NCI-H82 (cell line): ENCODE measurements around the gene STX11.
"Not testable (repeated sequence)": the region's sequence is repeated elsewhere in the genome, so short reads cannot be mapped to it uniquely, and the experiment has no call there.

Source experiments
- DNase-seq: peaks from one replicate; lab custom pipeline; 2025; lab: John Stamatoyannopoulos, UW

The STX11 gene

GRCh38 chr6:144149894-144150709 lies at the start of gene STX11:
TSS of gene STX11 (plus strand) at chr6:144150517. CDS start at chr6:144186628, 36,111 bp downstream.
- DNase-seq = peak; percentile 54

GRCh38 chr6:144103026-144103563 lies 47.2 kb upstream of the STX11 start:
- no peak for DNase-seq

GRCh38 chr6:144104488-144104887 lies 45.8 kb upstream of the STX11 start:
- no peak for DNase-seq

- peak; percentile 71 for DNase-seq
Measured at GRCh38 chr6:144104898-144105487, 45.3 kb upstream of the STX11 start.

- no peak for DNase-seq
Measured at GRCh38 chr6:144106206-144106605, 44.1 kb upstream of the STX11 start.

- no peak for DNase-seq
Measured at GRCh38 chr6:144110210-144110609, 40.1 kb upstream of the STX11 start.

- DNase-seq = no peak
Measured at GRCh38 chr6:144113366-144113765, 37.0 kb upstream of the STX11 start.

GRCh38 chr6:144115219-144115618 lies 35.1 kb upstream of the STX11 start:
- no peak for DNase-seq

- no peak for DNase-seq
Measured at GRCh38 chr6:144119376-144119775, 30.9 kb upstream of the STX11 start.

GRCh38 chr6:144122861-144123260 lies 27.5 kb upstream of the STX11 start:
- no peak for DNase-seq

GRCh38 chr6:144123421-144123820 lies 26.9 kb upstream of the STX11 start:
- no peak for DNase-seq

GRCh38 chr6:144123836-144124235 lies 26.5 kb upstream of the STX11 start:
- no peak for DNase-seq

- DNase-seq = no peak
Measured at GRCh38 chr6:144127097-144127496, 23.2 kb upstream of the STX11 start.

GRCh38 chr6:144129469-144129868 lies 20.8 kb upstream of the STX11 start:
- no peak for DNase-seq

GRCh38 chr6:144131248-144131709 lies 19.0 kb upstream of the STX11 start:
- no peak for DNase-seq

GRCh38 chr6:144132167-144132690 lies 18.1 kb upstream of the STX11 start:
- DNase-seq = not testable (repeated sequence)

- DNase-seq = no peak
Measured at GRCh38 chr6:144133225-144133821, 17.0 kb upstream of the STX11 start.

GRCh38 chr6:144134176-144134575 lies 16.1 kb upstream of the STX11 start:
- DNase-seq = no peak

GRCh38 chr6:144134737-144135136 lies 15.6 kb upstream of the STX11 start:
- DNase-seq = no peak

GRCh38 chr6:144138542-144138941 lies 11.8 kb upstream of the STX11 start:
- DNase-seq = no peak

- no peak for DNase-seq
Measured at GRCh38 chr6:144139817-144140216, 10.5 kb upstream of the STX11 start.

- DNase-seq = no peak
Measured at GRCh38 chr6:144140867-144141266, 9.4 kb upstream of the STX11 start.

GRCh38 chr6:144141470-144141869 lies 8.8 kb upstream of the STX11 start:
- DNase-seq = no peak
